ENCODE results near the gene FBLIM1.
"Not testable (repeated sequence)": the region's sequence is repeated elsewhere in the genome, so short reads cannot be mapped to it uniquely, and the experiment has no call there.

The FBLIM1 gene

DNA sequence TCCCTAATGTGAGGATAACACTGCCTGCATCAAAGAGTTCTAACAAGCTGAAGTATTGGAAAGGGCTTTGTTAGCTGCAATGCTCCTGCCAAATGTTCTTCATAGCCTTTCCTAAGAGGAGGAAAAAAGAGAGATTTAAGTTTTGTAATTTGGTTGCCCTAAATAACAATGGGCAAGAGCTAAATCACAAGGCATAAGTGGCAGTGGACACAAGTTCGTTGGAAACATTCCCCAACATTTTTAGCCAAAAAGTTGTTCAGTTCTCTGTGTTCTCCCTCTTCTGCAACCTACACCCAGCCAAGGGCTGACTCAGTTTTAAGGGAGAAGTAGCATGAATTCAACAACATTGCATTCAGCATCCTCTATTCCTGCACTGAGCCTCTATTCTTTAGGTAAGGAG lies 51.5 kb downstream of the FBLIM1 start:
- DNase-seq (ENCODE audit: low read depth in 2 of 2) = no peak

DNA sequence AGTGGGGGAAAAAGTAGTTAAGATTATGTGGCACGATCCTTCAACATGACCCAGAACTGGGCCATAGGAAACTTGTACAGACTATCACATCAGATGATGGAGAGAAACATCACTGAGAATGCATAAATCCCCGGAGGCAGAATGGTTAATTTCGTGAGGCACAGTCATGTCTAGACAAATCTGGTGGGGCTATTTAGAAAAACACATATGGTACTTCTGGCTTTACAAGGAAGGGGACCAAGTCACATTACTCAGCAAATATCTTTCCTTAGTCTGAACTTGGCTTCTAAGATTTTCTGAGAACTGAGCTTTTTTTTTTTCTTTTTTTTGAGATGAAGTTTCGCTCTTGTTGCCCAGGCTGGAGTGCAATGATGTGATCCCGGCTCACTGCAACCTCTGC lies 58.1 kb downstream of the FBLIM1 start:
- DNase-seq (ENCODE audit: low read depth in 2 of 2) = no peak

DNA sequence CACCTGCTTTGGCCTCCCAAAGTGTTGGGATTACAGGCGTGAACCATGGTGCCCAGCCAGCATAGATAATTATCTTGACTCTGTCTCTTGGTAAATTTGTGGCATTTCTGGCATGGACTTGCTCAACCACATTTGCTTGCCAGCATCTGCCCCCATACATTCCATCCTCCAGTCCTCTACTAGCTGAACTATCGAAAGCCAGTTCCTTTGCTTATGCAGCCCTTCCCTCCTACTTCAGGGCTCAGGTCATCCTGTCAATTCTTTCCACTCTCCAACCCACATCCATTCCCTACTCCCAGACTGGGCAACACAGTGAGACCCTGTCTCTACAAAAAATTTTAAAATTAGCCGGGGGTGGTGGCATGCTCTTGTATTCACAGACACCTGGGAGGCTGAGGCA lies 61.9 kb downstream of the FBLIM1 start:
- DNase-seq (ENCODE audit: low read depth in 2 of 2) = no peak

DNA sequence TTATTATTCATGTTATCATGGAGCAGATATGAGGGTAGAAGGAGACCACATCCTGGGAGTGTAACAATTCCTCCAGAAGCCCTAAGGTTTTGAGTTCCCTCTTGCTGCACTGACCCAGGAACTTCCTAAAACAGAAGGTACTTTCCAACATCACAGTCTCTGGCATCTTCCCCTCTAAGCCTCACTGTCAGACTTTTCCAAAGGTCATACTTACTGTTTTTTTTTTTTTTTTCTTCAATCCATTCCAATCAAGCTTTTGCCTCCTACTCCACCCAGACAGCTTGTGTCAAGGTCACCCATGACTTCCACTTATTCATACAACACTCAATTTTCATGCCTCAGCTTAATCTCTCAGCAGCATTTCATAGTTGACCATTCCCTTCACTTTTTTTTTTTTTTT lies 67.2 kb downstream of the FBLIM1 start:
- no peak for DNase-seq (ENCODE audit: low read depth in 2 of 2)

DNA sequence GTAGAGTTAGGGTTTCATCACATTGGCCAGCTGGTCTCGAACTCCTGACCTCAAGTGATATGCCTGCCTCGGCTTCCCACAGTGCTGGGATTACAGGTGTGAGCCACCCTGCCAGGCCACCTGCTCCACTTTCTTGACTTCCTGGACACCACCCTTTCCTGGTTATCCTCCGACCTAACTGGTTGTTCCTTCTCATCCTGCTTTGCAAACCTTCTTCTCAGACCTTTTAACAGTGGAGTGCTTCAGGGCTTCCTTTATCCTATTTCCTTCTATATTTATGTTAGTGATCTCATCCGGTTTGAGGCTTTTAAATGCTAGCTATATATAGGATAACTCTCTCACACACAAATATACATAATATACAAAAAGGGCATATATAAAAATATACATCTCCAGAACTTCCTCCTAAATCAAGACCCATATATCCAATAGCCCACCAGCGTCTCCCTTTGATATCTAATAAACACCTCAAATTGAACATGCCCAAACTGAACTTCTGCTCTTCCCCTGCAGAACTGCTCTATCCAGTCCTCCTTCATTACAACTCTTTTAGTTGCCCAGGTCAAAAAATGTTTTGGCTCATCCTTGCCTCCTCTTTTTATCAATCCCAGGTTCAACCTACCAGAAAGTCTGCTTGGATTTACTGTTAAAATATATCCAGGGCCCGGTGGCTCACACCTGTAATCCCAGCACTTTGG lies 68.4 kb downstream of the FBLIM1 start:
- no peak for DNase-seq (ENCODE audit: low read depth in 2 of 2)

DNA sequence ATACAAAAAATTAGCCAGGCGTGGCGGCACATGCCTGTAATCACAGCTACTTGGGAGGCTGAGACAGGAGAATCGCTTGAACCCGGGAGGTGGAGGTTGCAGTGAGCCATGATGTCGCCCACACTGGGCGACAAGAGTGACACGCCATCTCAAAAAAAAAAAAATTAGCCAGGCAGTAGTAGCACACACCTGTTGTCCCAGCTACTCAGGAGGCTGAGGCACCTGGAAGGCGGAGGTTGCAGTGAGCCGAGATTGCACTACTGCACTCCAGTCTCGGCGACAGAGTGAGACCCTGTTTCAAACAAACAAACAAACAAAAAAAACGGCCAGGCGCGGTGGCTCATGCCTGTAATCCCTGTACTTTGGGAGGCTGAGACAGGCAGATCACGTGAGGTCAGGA lies 69.0 kb downstream of the FBLIM1 start:
- DNase-seq (ENCODE audit: low read depth in 2 of 2) = not testable (repeated sequence)

DNA sequence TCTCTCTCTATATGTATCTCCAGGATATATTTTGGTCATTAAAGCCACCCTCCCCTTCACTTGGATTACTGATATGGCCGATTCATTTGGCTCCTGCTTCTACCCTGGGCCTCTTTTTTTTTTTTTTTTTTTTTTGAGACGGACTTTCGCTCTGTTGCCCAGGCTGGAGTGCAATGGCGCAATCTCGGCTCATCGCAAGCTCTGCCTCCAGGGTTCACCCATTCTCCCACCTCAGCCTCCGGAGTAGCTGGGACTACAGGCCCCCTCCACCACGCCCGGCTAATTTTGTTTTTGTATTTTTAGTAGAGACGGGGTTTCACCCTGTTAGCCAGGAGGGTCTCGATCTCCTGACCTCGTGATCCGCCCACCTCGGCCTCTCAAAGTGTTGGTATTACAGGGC lies 70.3 kb downstream of the FBLIM1 start:
- DNase-seq (ENCODE audit: low read depth in 2 of 2) = not testable (repeated sequence)

DNA sequence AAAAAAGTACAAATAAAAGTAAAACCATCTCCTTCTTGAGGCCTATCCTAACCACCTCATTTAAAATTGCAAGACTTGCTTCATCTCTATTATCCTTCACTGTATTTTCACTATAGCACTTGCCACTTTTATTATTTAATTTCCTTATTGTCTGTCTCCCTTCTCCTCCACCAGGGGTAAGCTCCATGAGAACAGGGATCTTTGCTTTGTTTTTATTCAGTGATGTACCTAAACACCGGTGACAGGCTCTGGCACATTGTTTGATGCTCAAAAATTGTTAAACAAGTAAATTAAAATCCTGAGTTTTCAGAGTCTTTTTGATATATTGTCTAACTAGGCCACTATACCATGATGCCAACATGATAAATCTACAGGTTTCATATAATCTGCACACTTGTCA lies 71.7 kb downstream of the FBLIM1 start:
- no peak for DNase-seq (ENCODE audit: low read depth in 2 of 2)

DNA sequence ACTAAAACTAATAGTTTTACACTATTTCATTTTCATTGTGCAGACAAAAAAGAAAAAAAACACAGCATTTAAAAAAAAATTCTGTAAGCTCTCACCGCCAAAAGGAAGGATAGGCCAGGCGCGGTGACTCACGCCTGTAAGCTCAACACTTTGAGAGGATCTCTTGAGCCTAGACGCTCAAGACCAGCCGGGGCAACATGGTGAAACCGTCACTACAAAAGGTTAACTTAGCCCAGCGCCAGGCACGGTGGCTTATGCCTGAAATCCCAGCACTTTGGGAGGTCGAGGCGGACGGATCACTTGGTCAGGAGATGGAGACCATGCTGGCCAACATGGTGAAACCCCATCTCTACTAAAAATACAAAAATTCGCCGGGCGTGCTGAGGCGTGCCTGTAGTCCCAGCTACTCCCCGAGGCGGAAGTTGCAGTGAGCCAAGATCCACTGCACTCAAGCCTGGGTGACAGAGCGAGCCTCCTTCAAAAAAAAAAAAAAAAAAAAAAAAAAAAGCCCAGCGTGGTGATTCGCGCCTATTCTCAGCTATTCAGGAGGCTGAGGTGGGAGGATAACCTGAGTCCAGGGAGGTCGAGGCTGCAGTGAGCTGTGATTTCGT lies 74.6 kb downstream of the FBLIM1 start:
- DNase-seq (ENCODE audit: low read depth in 2 of 2) = peak in 1 of 2 donors; percentile 14

DNA sequence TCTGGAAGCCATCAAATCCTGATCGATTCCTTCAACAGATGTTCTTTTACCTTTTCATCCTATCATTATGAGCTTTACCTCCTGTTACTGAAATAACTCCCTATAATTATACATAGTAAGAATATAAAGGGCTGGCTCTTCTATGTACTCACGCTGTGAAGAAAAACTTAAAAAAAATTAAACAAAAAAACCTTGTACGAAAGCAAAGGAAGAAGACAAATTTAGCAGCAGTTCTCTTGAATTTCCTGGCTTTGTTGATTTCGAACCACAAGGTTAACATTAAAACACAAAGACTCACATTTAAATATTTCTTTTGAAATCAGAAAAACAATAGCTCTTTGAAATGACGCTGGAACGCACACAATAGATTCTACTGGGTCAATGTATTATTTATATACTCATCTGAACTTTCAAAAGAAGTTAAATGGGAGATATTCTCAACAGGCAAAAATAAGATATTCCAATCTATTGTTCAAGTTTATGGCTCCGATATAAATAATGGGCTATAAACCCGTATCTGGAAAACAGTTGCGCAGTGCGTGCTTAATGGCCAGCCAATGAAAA lies 75.3 kb downstream of the FBLIM1 start:
- no peak for DNase-seq (ENCODE audit: low read depth in 2 of 2)

DNA sequence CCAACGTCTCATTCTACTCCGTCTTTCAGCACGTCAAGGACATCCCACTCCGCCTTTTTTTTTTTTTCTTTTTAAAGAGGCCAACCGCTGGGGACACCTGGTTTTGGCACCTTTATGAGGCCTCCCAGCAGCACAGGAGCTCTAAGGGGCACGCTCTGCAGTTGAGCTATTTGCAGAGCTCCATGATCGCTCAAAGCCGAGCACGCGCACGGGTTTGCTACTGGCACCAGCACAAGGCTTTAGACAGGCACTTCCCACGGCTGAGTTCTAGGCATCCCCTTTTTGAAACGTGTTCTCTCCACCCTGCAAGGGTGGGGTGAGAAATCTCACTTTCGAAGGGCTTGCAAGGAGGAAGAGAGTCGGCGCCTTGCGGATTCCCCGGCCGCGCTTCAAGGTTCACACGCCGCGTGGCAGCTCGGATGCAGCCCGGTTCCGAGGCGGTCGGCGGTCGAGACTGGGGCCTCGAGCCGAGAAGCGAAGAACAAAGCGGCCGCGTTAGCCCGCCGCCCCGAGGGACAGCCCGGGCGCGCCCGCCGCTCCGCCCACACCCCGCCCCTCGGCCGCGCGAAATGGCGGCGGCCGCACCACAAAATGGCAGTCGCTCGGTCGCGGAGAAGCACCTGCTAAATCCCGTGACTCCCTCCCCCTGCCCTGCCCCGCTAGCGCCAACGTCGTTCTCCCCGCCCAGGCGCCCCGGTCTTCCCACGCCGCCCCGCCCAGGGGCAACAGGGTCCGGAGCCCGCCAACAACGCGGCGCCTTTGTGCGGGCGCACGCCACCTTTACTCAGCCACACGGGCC lies 76.0 kb downstream of the FBLIM1 start:
- DNase-seq (ENCODE audit: low read depth in 2 of 2) = peak; percentile 84 to 89

DNA sequence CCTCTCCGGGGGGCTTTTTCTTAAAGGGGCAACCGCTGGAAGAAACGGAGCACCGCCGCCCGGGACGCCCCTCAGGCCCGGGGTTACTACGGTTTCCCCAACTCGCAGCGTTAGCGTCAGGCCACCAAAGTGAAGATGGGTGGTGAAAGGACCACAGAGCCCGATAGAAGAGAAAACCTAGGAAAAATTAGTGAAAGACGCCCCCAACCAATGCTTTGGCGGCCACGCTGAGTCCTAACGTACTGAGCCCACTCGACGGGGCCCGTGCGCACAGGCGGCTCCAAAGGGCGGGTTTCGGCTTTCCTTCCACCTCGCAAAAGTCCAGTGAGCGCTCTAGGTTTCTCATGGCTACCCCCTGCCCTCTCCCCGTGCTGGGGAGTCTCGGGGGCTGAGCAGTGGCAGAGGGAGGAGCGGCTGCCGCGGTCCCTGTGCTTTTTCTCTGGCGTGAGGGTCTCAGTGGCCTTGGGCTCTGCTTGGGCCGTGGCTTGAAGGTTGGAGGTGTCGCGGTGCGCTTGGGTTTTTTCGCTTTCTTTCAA lies 76.7 kb downstream of the FBLIM1 start:
- peak in 1 of 2 donors; percentile 26 for DNase-seq (ENCODE audit: low read depth in 2 of 2)

DNA sequence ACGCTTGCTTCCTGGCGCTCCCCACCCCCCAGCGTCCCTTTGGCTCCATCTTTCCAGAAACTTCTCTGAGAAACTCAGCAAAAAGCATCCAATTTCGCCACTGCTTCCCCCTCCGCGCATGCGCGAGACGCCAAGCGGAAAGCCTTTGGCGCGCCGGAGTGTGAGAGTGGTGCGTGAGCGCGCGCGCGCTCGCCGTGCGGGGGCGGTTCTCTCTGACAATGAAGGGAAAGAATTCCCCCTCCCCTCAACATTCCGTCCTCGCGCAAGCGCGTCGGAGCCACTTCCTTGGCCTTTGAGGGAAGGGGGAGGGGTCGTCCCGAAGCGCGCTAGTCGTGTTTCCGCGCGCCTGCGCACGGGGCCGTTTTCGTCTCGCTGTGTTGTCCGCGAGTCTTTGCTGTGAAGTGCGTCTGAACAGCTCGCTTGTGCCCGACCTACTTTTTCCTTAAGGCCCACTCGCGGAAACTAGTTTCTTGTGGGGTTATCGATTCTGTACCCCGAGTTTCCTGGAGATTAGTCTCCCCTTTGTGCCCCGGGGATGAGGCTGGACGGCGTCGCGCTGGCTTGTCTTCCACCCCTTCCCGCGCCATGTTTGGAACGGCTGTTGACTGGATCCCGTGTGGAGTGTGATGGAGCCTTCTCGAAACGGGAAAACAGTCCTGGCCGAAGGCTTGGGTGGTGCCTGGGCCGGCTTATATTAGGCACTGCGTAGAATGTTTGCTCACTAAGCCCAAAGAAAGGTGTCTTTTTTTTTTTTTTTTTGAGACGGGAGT lies 77.3 kb downstream of the FBLIM1 start:
- peak; percentile 98 to 99 for DNase-seq (ENCODE audit: low read depth in 2 of 2)
